ENCODE results near the gene RNF166. TPM values are rescaled to one million over a fixed set of nuclear protein-coding genes. Genes with fewer than 3 reads are reported as not detected.

The RNF166 gene
- total and polyA plus RNA-seq, 8 donors = 9.7 to 40.9 (median 11.8) TPM

GRCh38 chr16:88747588-88748301 is 41.5 kb upstream of the RNF166 start:
- 64 to 76% methylated on average over 26 of the region's 26 CpGs for WGBS, 2 donors
- no peak for TF ChIP-seq CTCF (IDR thresholded peaks at IDR 0.05)
- DNase-seq = peak in 1 of 6 donors; percentile 38
- Histone ChIP-seq H3K9me3 (no peaks in the 10 kb centered on the region), H3K4me1 (peaks cover 0 to 3% (median 0%) of the 10 kb centered on the region in 3 donors), H3K27ac (no peak overlapping the region), H3K36me3 (no peaks in the 10 kb centered on the region), H3K27me3 (no peaks in the 10 kb centered on the region), H3K4me3 (no peak overlapping the region)
- no peak for FAIRE-seq
- ATAC-seq = peak in 3 of 4 donors; percentile 45 to 59 (median 57)
- intact Hi-C loops (cut with DNase I) = no loop called here

GRCh38 chr16:88746506-88746905 is 40.3 kb upstream of the RNF166 start:
- Histone ChIP-seq H3K27me3 (no peaks in the 10 kb centered on the region), H3K4me1 (peaks cover 0 to 3% (median 0%) of the 10 kb centered on the region in 3 donors), H3K36me3 (no peaks in the 10 kb centered on the region), H3K4me3 (no peak overlapping the region), H3K9me3 (no peaks in the 10 kb centered on the region), H3K27ac (no peak overlapping the region)
- FAIRE-seq (no peak), DNase-seq (no peak), ATAC-seq (no peak)
- TF ChIP-seq CTCF (IDR thresholded peaks at IDR 0.05) = no peak
- intact Hi-C loops (cut with DNase I) = no loop called here
- 54 to 63% methylated on average over 17 of the region's 17 CpGs for WGBS, 2 donors

- TF ChIP-seq CTCF (IDR thresholded peaks at IDR 0.05) = no peak
- 59 to 67% methylated on average over 35 to 39 of the region's 39 CpGs for WGBS, 2 donors
- H3K36me3 ChIP-seq = no peaks in the 10 kb centered on the region
- DNase-seq (no peak), FAIRE-seq (no peak), ATAC-seq (no peak)
- H3K4me1 ChIP-seq = peaks cover 0 to 3% (median 0%) of the 10 kb centered on the region in 3 donors
- intact Hi-C loops (cut with DNase I) = loop anchor here in 2 of 3 donors (5.0 kb wide), 3 partner anchors 37 to 417 kb away; partner anchors contain the start of gene PIEZO1 (in 1 of the 2)
- H3K9me3 ChIP-seq = no peaks in the 10 kb centered on the region
- no peak overlapping the region for H3K4me3 ChIP-seq
- no peaks in the 10 kb centered on the region for H3K27me3 ChIP-seq
- H3K27ac ChIP-seq = no peak overlapping the region
These were observed 38.6 kb upstream of the RNF166 start for GRCh38 chr16:88744577-88745521.

- no peak for FAIRE-seq
- H3K4me1 ChIP-seq = peaks cover 0 to 3% (median 0%) of the 10 kb centered on the region in 3 donors
- H3K4me3 ChIP-seq = no peak overlapping the region
These were observed 37.7 kb upstream of the RNF166 start for GRCh38 chr16:88743693-88744576.

More at GRCh38 chr16:88743693-88744576, 37.7 kb upstream of the RNF166 start:
- TF ChIP-seq CTCF (IDR thresholded peaks at IDR 0.05) = peak; percentile 84 to 94 (median 86)
- Histone ChIP-seq H3K27me3 (no peaks in the 10 kb centered on the region), H3K36me3 (no peaks in the 10 kb centered on the region), H3K27ac (no peak overlapping the region), H3K9me3 (no peaks in the 10 kb centered on the region)
- ATAC-seq (peak; percentile 84 to 93 (median 86)), DNase-seq (peak; percentile 69 to 96 (median 86))
- 37 to 52% methylated on average over 21 to 32 of the region's 32 CpGs for WGBS, 2 donors
- intact Hi-C loops (cut with DNase I) = loop anchor here in 2 of 3 donors (5.0 kb wide), 3 partner anchors 38 to 418 kb away; partner anchors contain the start of gene PIEZO1 (in 1 of the 2)

Measured in pancreas (tissue), 10 donors.